H1 (cell line): Measurements from ENCODE around the gene NRM. TPM values are rescaled to one million over a fixed set of nuclear protein-coding genes. Genes with fewer than 3 reads are reported as not detected.

ENCODE experiments used
- CTCF ChIA-PET: fragments of 300-600 bp; sonication (Branson Sonifier 250); formaldehyde crosslinking; loops from one replicate; lab custom pipeline; 2021; ENCODE audit not compliant: partially characterized antibody; lab: Charles Lee
- POLR2A ChIA-PET: fragments of 300-600 bp; sonication (Branson Sonifier 250); formaldehyde crosslinking; loops from one replicate; lab custom pipeline; 2021; ENCODE audit warnings: inconsistent platforms; ENCODE audit not compliant: partially characterized antibody; lab: Charles Lee
- DNase-seq, 2 experiments: peaks; one replicate each; pipeline versions ENCODE4 v3.0.0 to v3.0.0-alpha.2; 2010 to 2022; ENCODE audit warnings: low spot score in 2 of 2, low read depth in 1 of 2, mixed read lengths in 1 of 2
- FAIRE-seq: peaks from 2 replicates; lab custom pipeline; 2011; peaks lifted over from hg19 to GRCh38; lab: Jason Lieb, UNC
- H2AFZ ChIP-seq: 2 replicates; pipeline ENCODE4 v1.8.1; 2012; ENCODE audit warnings: low read length, inconsistent platforms
- H2AK5ac ChIP-seq: 2 replicates; pipeline ENCODE4 v1.6.1; 2013; ENCODE audit warnings: low read depth, low read length
- H2BK120ac ChIP-seq: replicated peaks from 2 replicates; pipeline ENCODE3; 2013; ENCODE audit warnings: low read depth, low read length, inconsistent platforms
- H2BK12ac ChIP-seq: 2 replicates; pipeline ENCODE4 v1.6.1; 2013; ENCODE audit warnings: low read depth, low read length
- H2BK15ac ChIP-seq: 2 replicates; pipeline ENCODE4 v1.6.1; 2013; ENCODE audit warnings: low read length
- H2BK20ac ChIP-seq: 2 replicates; pipeline ENCODE4 v1.6.1; 2013; ENCODE audit warnings: low read length
- H2BK5ac ChIP-seq: 2 replicates; pipeline ENCODE4 v1.6.1; 2013; ENCODE audit warnings: low read depth, low read length
- H3K14ac ChIP-seq: 2 replicates; pipeline ENCODE4 v1.6.1; 2013; ENCODE audit warnings: inconsistent platforms; ENCODE audit not compliant: insufficient read length
- H3K18ac ChIP-seq: 2 replicates; pipeline ENCODE4 v1.6.1; 2013; ENCODE audit warnings: low read length; ENCODE audit errors: extremely low read depth
- H3K23ac ChIP-seq: 2 replicates; pipeline ENCODE4 v1.6.1; 2013; ENCODE audit warnings: inconsistent platforms; ENCODE audit not compliant: insufficient read length
- H3K23me2 ChIP-seq: 2 replicates; pipeline ENCODE4 v1.6.1; 2013; ENCODE audit warnings: low read depth, low read length
- H3K27ac ChIP-seq: 2 replicates; pipeline ENCODE4 v1.6.1; 2011; ENCODE audit warnings: low read depth, low read length, inconsistent platforms
- H3K27me3 ChIP-seq, 4 experiments: replicated peaks in 1 of 4; 1 replicate in 1 of 4; 2 replicates in 3 of 4; pipeline versions ENCODE4 v1.6.1 to v1.8.1; 2011 to 2013; ENCODE audit warnings: low read length in 3 of 4, mild to moderate bottlenecking in 3 of 4, inconsistent platforms in 2 of 4, mixed read lengths in 2 of 4, moderate library complexity in 1 of 4; ENCODE audit not compliant: control insufficient read depth in 3 of 4, insufficient read depth in 3 of 4; ENCODE audit errors: extremely low read depth in 1 of 4
- H3K36me3 ChIP-seq, 4 experiments: 2 replicates each; pipeline versions ENCODE4 v1.6.1 to v1.8.1; 2011 to 2013; ENCODE audit warnings: mild to moderate bottlenecking in 4 of 4, low read length in 3 of 4, moderate library complexity in 2 of 4, control low read depth in 1 of 4, inconsistent platforms in 1 of 4; ENCODE audit not compliant: insufficient read depth in 4 of 4, control insufficient read depth in 2 of 4
- H3K4ac ChIP-seq: replicated peaks from 2 replicates; pipeline ENCODE3; 2013; ENCODE audit warnings: low read length, low read depth, mixed read lengths, inconsistent platforms; ENCODE audit not compliant: insufficient read length
- H3K4me1 ChIP-seq, 4 experiments: replicated peaks in 1 of 4; 1 replicate in 1 of 4; 2 replicates in 3 of 4; pipeline versions ENCODE4 v1.6.1 to v1.8.1; 2011 to 2013; ENCODE audit warnings: low read length in 3 of 4, inconsistent platforms in 2 of 4, mixed read lengths in 1 of 4; ENCODE audit not compliant: insufficient read depth in 4 of 4, control insufficient read depth in 3 of 4
- H3K4me2 ChIP-seq, 2 experiments: 2 replicates each; pipeline versions ENCODE4 v1.6.1 to v1.8.1; 2011 to 2013; ENCODE audit warnings: low read depth in 2 of 2, low read length in 2 of 2, control low read depth in 1 of 2, inconsistent platforms in 1 of 2, mild to moderate bottlenecking in 1 of 2; ENCODE audit not compliant: insufficient read depth in 1 of 2
- H3K4me3 ChIP-seq, 4 experiments: fragments of 200-600, 300-600 bp in 1 of 4; sonication (generic), shearing (Covaris generic), sonication (Bioruptor Twin) in 1 of 4; 2 replicates each; pipeline versions ENCODE4 v1.5.1 to v1.8.1; 2011 to 2016; ENCODE audit warnings: low read length in 4 of 4, low read depth in 3 of 4, control low read depth in 2 of 4, inconsistent platforms in 2 of 4, mild to moderate bottlenecking in 2 of 4, mixed read lengths in 1 of 4, moderate library complexity in 1 of 4; ENCODE audit not compliant: insufficient read depth in 2 of 4; ENCODE audit errors: extremely low read depth in 1 of 4
- H3K56ac ChIP-seq: replicated peaks from 2 replicates; pipeline ENCODE3; 2013; ENCODE audit warnings: low read depth, mild to moderate bottlenecking, mixed read lengths, low read length, inconsistent platforms; ENCODE audit not compliant: insufficient read length
- H3K79me1 ChIP-seq: 2 replicates; pipeline ENCODE4 v1.6.1; 2013; ENCODE audit warnings: low read depth, low read length, control low read depth
- H3K79me2 ChIP-seq, 2 experiments: 2 replicates each; pipeline versions ENCODE4 v1.6.1 to v1.8.1; 2012 to 2013; ENCODE audit warnings: low read length in 2 of 2, mild to moderate bottlenecking in 2 of 2, inconsistent platforms in 1 of 2; ENCODE audit not compliant: insufficient read depth in 2 of 2, control insufficient read depth in 1 of 2
- H3K9ac ChIP-seq, 4 experiments: replicated peaks in 1 of 4; 1 replicate in 1 of 4; 2 replicates in 3 of 4; pipeline versions ENCODE4 v1.6.1 to v1.8.1; 2011 to 2013; ENCODE audit warnings: low read depth in 3 of 4, low read length in 3 of 4, control low read depth in 2 of 4, mild to moderate bottlenecking in 2 of 4, moderate library complexity in 2 of 4, inconsistent platforms in 1 of 4; ENCODE audit errors: extremely low read depth in 1 of 4
- H3K9me3 ChIP-seq, 2 experiments: 2 replicates each; pipeline versions ENCODE4 v1.6.1 to v1.8.1; 2012 to 2013; ENCODE audit warnings: mild to moderate bottlenecking in 2 of 2, moderate library complexity in 2 of 2, control low read depth in 1 of 2, inconsistent platforms in 1 of 2, low read depth in 1 of 2, low read length in 1 of 2, mixed read lengths in 1 of 2; ENCODE audit not compliant: insufficient read depth in 2 of 2
- H4K20me1 ChIP-seq, 2 experiments: replicated peaks in 1 of 2; 2 replicates each; pipeline versions ENCODE3 to v1.8.1; 2011 to 2013; ENCODE audit warnings: inconsistent platforms in 2 of 2, low read length in 2 of 2, mild to moderate bottlenecking in 1 of 2; ENCODE audit not compliant: insufficient read depth in 2 of 2, control insufficient read depth in 1 of 2
- H4K5ac ChIP-seq: 2 replicates; pipeline ENCODE4 v1.6.1; 2013; ENCODE audit warnings: low read length, low read depth, mixed read lengths, inconsistent platforms; ENCODE audit not compliant: insufficient read length
- H4K8ac ChIP-seq: 2 replicates; pipeline ENCODE4 v1.8.0; 2013; ENCODE audit warnings: mild to moderate bottlenecking, moderate library complexity, low read length, inconsistent platforms; ENCODE audit not compliant: insufficient read depth; ENCODE audit errors: extremely low read depth
- H4K91ac ChIP-seq: replicated peaks from 2 replicates; pipeline ENCODE3; 2013; ENCODE audit warnings: low read length, mixed read lengths, inconsistent platforms; ENCODE audit not compliant: insufficient read length
- E2F6 ChIP-seq: IDR thresholded peaks from 2 replicates; pipeline ENCODE4 v1.6.1; 2012; ENCODE audit warnings: inconsistent platforms
- EGR1 ChIP-seq: IDR thresholded peaks from 2 replicates; pipeline ENCODE4 v1.6.1; 2011; ENCODE audit warnings: low read depth, low read length, borderline replicate concordance
- EP300 ChIP-seq, 2 experiments: IDR thresholded peaks; 1 replicate in 1 of 2; 2 replicates in 1 of 2; pipeline ENCODE4 v1.6.1; 2011 to 2012; ENCODE audit warnings: low read depth in 2 of 2, low read length in 2 of 2, mild to moderate bottlenecking in 2 of 2, borderline replicate concordance in 1 of 2, inconsistent platforms in 1 of 2, moderate library complexity in 1 of 2
- GABPA ChIP-seq: IDR thresholded peaks from 2 replicates; pipeline ENCODE4 v1.6.1; 2011; ENCODE audit warnings: mild to moderate bottlenecking, low read length, moderate library complexity, borderline replicate concordance; ENCODE audit not compliant: insufficient read depth
- HDAC2 ChIP-seq, 2 experiments: fragments of 300-600 bp in 1 of 2; sonication (generic) in 1 of 2; IDR thresholded peaks; 2 replicates each; pipeline ENCODE4 v1.6.1; 2011 to 2012; ENCODE audit warnings: low read depth in 2 of 2, low read length in 2 of 2, mild to moderate bottlenecking in 2 of 2, moderate library complexity in 2 of 2, borderline replicate concordance in 1 of 2, inconsistent platforms in 1 of 2
- JUND ChIP-seq: IDR thresholded peaks from 2 replicates; pipeline ENCODE4 v1.6.1; 2011; ENCODE audit warnings: mild to moderate bottlenecking, improper control_type of control experiment, low read length
- RXRA ChIP-seq: IDR thresholded peaks from 2 replicates; pipeline ENCODE4 v1.6.1; 2011; ENCODE audit warnings: low read depth, mild to moderate bottlenecking, low read length, moderate library complexity; ENCODE audit not compliant: insufficient read depth
- SP1 ChIP-seq: IDR thresholded peaks from 2 replicates; pipeline ENCODE4 v1.6.1; 2011; ENCODE audit warnings: low read depth, low read length
- SUZ12 ChIP-seq: fragments of 200-600 bp; sonication (generic); IDR thresholded peaks from 2 replicates; pipeline ENCODE4 v1.6.1; 2012; ENCODE audit warnings: mild to moderate bottlenecking, inconsistent platforms, low read length, moderate library complexity, mixed read lengths
- TEAD4 ChIP-seq: IDR thresholded peaks from 2 replicates; pipeline ENCODE4 v1.6.1; 2012; ENCODE audit warnings: low read depth, low read length, inconsistent platforms, mixed read lengths
- YY1 ChIP-seq: IDR thresholded peaks from 2 replicates; pipeline ENCODE4 v1.6.1; 2011; ENCODE audit warnings: low read depth, mild to moderate bottlenecking, low read length
- WGBS, 2 experiments: shearing (Covaris generic) in 1 of 2; methylation state at CpG; one replicate each; pipeline versions ENCODE4 v1.1.6 to v1.1.7; 2013 to 2015; ENCODE audit warnings: low lambda C conversion rate in 2 of 2, mixed read lengths in 2 of 2, inconsistent platforms in 1 of 2, low coverage in 1 of 2, missing lambda C conversion rate in 1 of 2; ENCODE audit not compliant: insufficient replicate concordance in 2 of 2, insufficient coverage in 1 of 2, insufficient read length in 1 of 2; ENCODE audit errors: extremely low coverage in 1 of 2, missing lambda C conversion rate in 1 of 2; 5-methylcytosine and 5-hydroxymethylcytosine counted together
- polyA plus RNA-seq, 7 experiments: library from polyadenylated mRNA; depleted of rRNA in 3 of 7; stranded (reverse) in 5 of 7; unstranded in 2 of 7; fragments of >200 nt in 5 of 7; fragments of 200-250 nt in 2 of 7; gene quantifications; 1 replicate in 5 of 7; 2 replicates in 1 of 7; 4 replicates in 1 of 7; pipeline versions ENCODE4 v1.2.1 to v1.2.3, GENCODE V29; 2011 to 2013; ENCODE audit warnings: missing spikeins in 2 of 7, mixed read lengths in 2 of 7
- total RNA-seq: library from RNA; stranded (reverse); fragmentation: NEBNext Ultra II Directional; extraction: Animal tissue kit (Norgen Biotek cat#: 25700); gene quantifications from 2 replicates; pipeline ENCODE4 v1.2.1, GENCODE V29; 2021

Gene NRM
- total and polyA plus RNA-seq, 2 of the 8 experiments (the other 6 are each of a cell fraction or from before 2014, with no cell fraction given), result 27.3 to 50.4 TPM

- H3K56ac ChIP-seq, result peak overlapping the region; percentile 66
- H3K27ac ChIP-seq, result peak overlapping the region; percentile 81
- peaks cover 13% of the 10 kb centered on the region for H3K23me2 ChIP-seq
- no peak overlapping the region for H2AFZ ChIP-seq
- H4K20me1 ChIP-seq, result peaks cover 6 to 15% of the 10 kb centered on the region in 2 experiments
- peak overlapping the region; percentile 69 for H2BK5ac ChIP-seq
- peak overlapping the region; percentile 97 for H4K91ac ChIP-seq
- peaks cover 6 to 52% of the 10 kb centered on the region in 2 experiments for H3K79me2 ChIP-seq
- H3K4me3 ChIP-seq, result peak overlapping the region; percentile 96 to 100 (median 96)
- ChIA-PET CTCF (interaction anchor here (1.4 to 8.2 kb wide), 7 partner anchors 13 to 368 kb away, joined by 3 to 61 read pairs (median 6); no protein-coding TSS in a partner anchor), POLR2A (interaction anchor here (0.6 to 35.9 kb wide), 14 partner anchors 8 to 368 kb away, joined by 3 to 732 read pairs (median 4); partner anchors contain the start of genes DDR1, DHX16, FLOT1 and IER3)
- peak overlapping the region; percentile 90 to 97 (median 94) for H3K9ac ChIP-seq
- no peak overlapping the region for H3K23ac ChIP-seq
- no peak for DNase-seq
- no peaks in the 10 kb centered on the region for H3K27me3 ChIP-seq
- peak overlapping the region; percentile 60; the same call in 1 of the 2 replicates for H3K18ac ChIP-seq
- peaks cover 0 to 4% (median 1%) of the 10 kb centered on the region in 4 experiments; a peak in 6 of 7 replicates for H3K4me1 ChIP-seq
- no peak for FAIRE-seq
- H3K4ac ChIP-seq, result no peak overlapping the region
- no peak overlapping the region for H2BK12ac ChIP-seq
- H2BK120ac ChIP-seq, result peak overlapping the region; percentile 20
- no peak overlapping the region for H4K8ac ChIP-seq
- peaks cover 3% of the 10 kb centered on the region; the same call in 1 of the 2 replicates for H3K79me1 ChIP-seq
- H3K14ac ChIP-seq, result no peak overlapping the region
- H2BK20ac ChIP-seq, result no peak overlapping the region
- H2BK15ac ChIP-seq, result no peak overlapping the region
- no peaks in the 10 kb centered on the region for H3K9me3 ChIP-seq
- H3K4me2 ChIP-seq, result peak overlapping the region; percentile 81 to 84
- WGBS, 2 experiments, result 8% methylated on average over 8 of the region's 8 CpGs; no CpG with 5 or more reads in 1 of the 2 experiments
- no peak overlapping the region for H2AK5ac ChIP-seq
- peaks cover 17 to 32% (median 24%) of the 10 kb centered on the region in 4 experiments for H3K36me3 ChIP-seq
- H4K5ac ChIP-seq, result peak overlapping the region; percentile 78
- no peak for TF ChIP-seq YY1
- TF ChIP-seq HDAC2 (IDR thresholded peaks at IDR 0.05; ENCODE audit: borderline replicate concordance in 1 of 2, low read depth in 2 of 2, low read length in 2 of 2), result no peak
- TF ChIP-seq TEAD4, result no peak
- TF ChIP-seq GABPA, result no peak
- TF ChIP-seq EP300 (IDR thresholded peaks at IDR 0.05; ENCODE audit: borderline replicate concordance in 1 of 2, low read depth in 2 of 2, low read length in 2 of 2), result no peak
- TF ChIP-seq E2F6, result no peak
- TF ChIP-seq SUZ12, result no peak
- no peak for TF ChIP-seq RXRA
- no peak for TF ChIP-seq EGR1
- no peak for TF ChIP-seq SP1
- no peak for TF ChIP-seq JUND
Measured at GRCh38 chr6:30719356-30719755, 28.6 kb upstream of the NRM start.
